K562 (cell line): ENCODE data around the gene CDC42SE2. TPM values are rescaled to one million over a fixed set of nuclear protein-coding genes. Genes with fewer than 3 reads are reported as not detected.

Experiments used
- ATAC-seq: fragments of 200-7000 bp; cut with Tn5 transposase; 3 replicates; pipeline ENCODE4 v1.9.1; 2020; ENCODE audit warnings: moderate library complexity
- BruUV-seq: library from RNA; stranded (reverse); fragments of 400-500 nt; replicated peaks from 2 replicates; lab custom pipeline; 2021; lab: Mats Ljungman, UMichigan
- CTCF ChIA-PET: fragments of 300-600 bp; formaldehyde crosslinking; extraction: SDS; loops from one replicate; lab custom pipeline; 2021; ENCODE audit warnings: low intra/inter-chr PET ratio; lab: Yijun Ruan, JAX
- POLR2A ChIA-PET: fragments of 300-600, 350-650 bp; sonication (Branson Sonifier 250); formaldehyde crosslinking; extraction: SDS; loops from one replicate; lab custom pipeline; 2021; ENCODE audit warnings: antibody characterized with exemption, inconsistent platforms; lab: Yijun Ruan, JAX
- DNase-seq, 4 experiments: peaks; one replicate each; pipeline versions ENCODE4 v3.0.0 to v3.0.0-alpha.2; 2011 to 2018; ENCODE audit warnings: low spot score in 3 of 4, mixed read lengths in 3 of 4; ENCODE audit errors: extremely low read depth in 1 of 4
- FAIRE-seq: peaks from 2 replicates; lab custom pipeline; 2011; peaks lifted over from hg19 to GRCh38; lab: Jason Lieb, UNC
- H2AFZ ChIP-seq: 2 replicates; pipeline ENCODE4 v1.6.0; 2011; ENCODE audit warnings: low read depth, low read length, control low read depth, inconsistent platforms
- H3K27ac ChIP-seq: fragments of 200-600 bp; 3 replicates; pipeline ENCODE4 v1.8.0; 2011; ENCODE audit warnings: low read depth, mild to moderate bottlenecking, control low read depth, inconsistent platforms, low read length, moderate library complexity, mixed read lengths; ENCODE audit errors: extremely low read depth
- H3K27me3 ChIP-seq, 2 experiments: fragments of 300-600 bp in 1 of 2; 2 replicates in 1 of 2; 3 replicates in 1 of 2; pipeline versions ENCODE4 v1.6.0 to v1.8.0; 2011; ENCODE audit warnings: inconsistent platforms in 2 of 2, low read length in 2 of 2, mild to moderate bottlenecking in 1 of 2, mixed read lengths in 1 of 2, moderate library complexity in 1 of 2; ENCODE audit not compliant: control insufficient read depth in 2 of 2, insufficient read depth in 2 of 2
- H3K36me3 ChIP-seq: fragments of 300-600 bp; 3 replicates; pipeline ENCODE4 v1.8.0; 2011; ENCODE audit warnings: mild to moderate bottlenecking, low read length, inconsistent platforms; ENCODE audit not compliant: control insufficient read depth, insufficient read depth
- H3K4me1 ChIP-seq, 2 experiments: fragments of 200-600 bp in 1 of 2; replicated peaks in 1 of 2; 2 replicates in 1 of 2; 3 replicates in 1 of 2; pipeline versions ENCODE4 v1.5.1 to v1.8.0; 2011; ENCODE audit warnings: inconsistent platforms in 2 of 2, low read length in 2 of 2, mild to moderate bottlenecking in 1 of 2, mixed read lengths in 1 of 2, moderate library complexity in 1 of 2; ENCODE audit not compliant: control insufficient read depth in 2 of 2, insufficient read depth in 2 of 2
- H3K4me2 ChIP-seq: 2 replicates; pipeline ENCODE4 v1.6.1; 2011; ENCODE audit warnings: low read length, control low read depth, inconsistent platforms, mixed read lengths; ENCODE audit not compliant: insufficient read depth
- H3K4me3 ChIP-seq: fragments of 200-600 bp; sonication (generic), shearing (Covaris generic); 2 replicates; pipeline ENCODE4 v1.5.1; 2016; ENCODE audit warnings: control low read depth, inconsistent platforms
- H3K79me2 ChIP-seq: fragments of 200-600 bp; 3 replicates; pipeline ENCODE4 v1.8.0; 2011; ENCODE audit warnings: low read length, inconsistent platforms; ENCODE audit not compliant: control insufficient read depth, insufficient read depth
- H3K9ac ChIP-seq, 2 experiments: 2 replicates each; pipeline versions ENCODE4 v1.6.0 to v1.6.1; 2011; ENCODE audit warnings: low read depth in 2 of 2, low read length in 2 of 2, control low read depth in 1 of 2, inconsistent platforms in 1 of 2, mild to moderate bottlenecking in 1 of 2, mixed read lengths in 1 of 2; ENCODE audit not compliant: insufficient read depth in 1 of 2
- H3K9me1 ChIP-seq: one replicate; pipeline ENCODE4 v1.6.0; 2011; ENCODE audit warnings: inconsistent platforms, mild to moderate bottlenecking, low read length, moderate library complexity; ENCODE audit not compliant: control insufficient read depth, insufficient read depth
- H3K9me3 ChIP-seq: replicated peaks from 2 replicates; pipeline ENCODE4 v1.5.1; 2011; ENCODE audit warnings: low read depth, low read length, inconsistent platforms; ENCODE audit not compliant: control insufficient read depth, insufficient read depth
- H4K20me1 ChIP-seq: replicated peaks from 2 replicates; pipeline ENCODE4 v1.6.1; 2011; ENCODE audit warnings: low read length, inconsistent platforms, mixed read lengths; ENCODE audit not compliant: control insufficient read depth, insufficient read depth
- CLOCK ChIP-seq: fragments of 250-450 bp; sonication (Bioruptor Pico); IDR thresholded peaks from 2 replicates; pipeline ENCODE4 v1.4.0; 2020; ENCODE audit warnings: mild to moderate bottlenecking, moderate library complexity, borderline replicate concordance
- DNMT1 ChIP-seq: fragments of 450-650 bp; IDR thresholded peaks from 2 replicates; pipeline ENCODE4 v1.6.1; 2016; ENCODE audit warnings: antibody characterized with exemption, mild to moderate bottlenecking
- JUNB ChIP-seq: fragments of 450-650 bp; formaldehyde crosslinking; conservative IDR thresholded peaks from 2 replicates; pipeline ENCODE4 v1.4.0; 2020; ENCODE audit warnings: mild to moderate bottlenecking
- KDM1A ChIP-seq, 2 experiments: fragments of 450-650 bp; IDR thresholded peaks; 2 replicates each; pipeline ENCODE4 v1.6.1; 2016; ENCODE audit warnings: mild to moderate bottlenecking in 2 of 2
- PCBP1 ChIP-seq: fragments of 200-400 bp; formaldehyde crosslinking; IDR thresholded peaks from 2 replicates; pipeline ENCODE4 v1.6.1; 2018; ENCODE audit warnings: mild to moderate bottlenecking, low read depth, low read length; ENCODE audit not compliant: poor library complexity, severe bottlenecking
- WGBS: fragments of 100-300 bp; shearing (Covaris generic); methylation state at CpG from one replicate; pipeline ENCODE4 v1.1.6; 2016; ENCODE audit warnings: low coverage, mixed read lengths; ENCODE audit not compliant: insufficient coverage; ENCODE audit errors: missing lambda C conversion rate; 5-methylcytosine and 5-hydroxymethylcytosine counted together
- in situ Hi-C: fragments of 300-500 bp; cut with MboI; formaldehyde crosslinking; loops from 4 replicates; pipeline ENCODE4 v1.15.0; 2018; ENCODE audit warnings: inconsistent platforms, mixed read lengths
- intact Hi-C: fragments of 100-400 bp; cut with micrococcal nuclease; formaldehyde crosslinking; loops from 2 replicates; pipeline ENCODE4 v1.14.2; 2022
- polyA plus RNA-seq, 8 experiments: library from polyadenylated mRNA; depleted of rRNA in 4 of 8; stranded (reverse) in 5 of 8; unstranded in 3 of 8; fragments of >200 nt; fragmentation: Nextera tagmentation in 2 of 8; fragmentation: Illumina TruSeq in 1 of 8; extraction: Ambion mirVana in 2 of 8; extraction: Trizol in 1 of 8; gene quantifications; 2 replicates each; pipeline versions ENCODE4 v1.2.1 to v1.2.3, GENCODE V29; 2011 to 2014; ENCODE audit warnings: inconsistent platforms in 1 of 8, missing spikeins in 1 of 8
- total RNA-seq, 7 experiments: library from RNA; depleted of rRNA in 6 of 7; stranded (reverse); fragments of >200 nt in 6 of 7; fragmentation: Illumina TruSeq in 2 of 7; extraction: Trizol in 2 of 7; gene quantifications; 2 replicates each; pipeline versions ENCODE4 v1.2.1 to v1.2.3, GENCODE V29; 2011 to 2021; ENCODE audit warnings: low replicate concordance in 1 of 7

CDC42SE2 gene
- total and polyA plus RNA-seq, 9 of the 15 experiments (the other 6 are each of a cell fraction or from before 2014, with no cell fraction given), result 24.8 to 44.3 (median 32.7) TPM

- in situ Hi-C loops (no loop called here), intact Hi-C loops (no loop called here)
- WGBS, result 13% methylated on average over 6 of the region's 6 CpGs
Measured at GRCh38 chr5:131224387-131225201, 39.3 kb upstream of the CDC42SE2 start.

GRCh38 chr5:131225282-131225974 is 38.4 kb upstream of the CDC42SE2 start:
- in situ Hi-C loops, result no loop called here
- Histone ChIP-seq H3K27ac (no peak overlapping the region), H3K4me2 (no peak overlapping the region), H3K9me1 (no peaks in the 10 kb centered on the region), H3K27me3 (peaks cover 0 to 5% of the 10 kb centered on the region in 2 experiments; a peak in 1 of 5 replicates), H3K79me2 (no peaks in the 10 kb centered on the region), H4K20me1 (no peaks in the 10 kb centered on the region), H3K4me3 (no peak overlapping the region), H3K9ac (no peak overlapping the region), H2AFZ (no peak overlapping the region), H3K9me3 (no peaks in the 10 kb centered on the region), H3K4me1 (0 out of 5 replicates have a peak, but pooled peaks cover 0 to 4% of the 10 kb centered on the region in 2 experiments), H3K36me3 (no peaks in the 10 kb centered on the region)
- ATAC-seq (no peak), DNase-seq (no peak), FAIRE-seq (no peak)
- POLR2A ChIA-PET, result interaction anchor here (0.6 kb wide), 1 partner anchor 22 kb away, joined by 3 read pairs; no protein-coding TSS in a partner anchor
- no TSS peak for BruUV-seq
- CTCF ChIA-PET, result no interaction called here
- 33% methylated on average over 4 of the region's 4 CpGs for WGBS
- TF ChIP-seq KDM1A (IDR thresholded peaks at IDR 0.05), result peak; percentile 73 to 77
- no peak for TF ChIP-seq CLOCK (CRISPR knock-in tag)
- intact Hi-C loops, result no loop called here

More at GRCh38 chr5:131224387-131225201, 39.3 kb upstream of the CDC42SE2 start:
- Histone ChIP-seq H3K27me3 (peaks cover 0 to 5% of the 10 kb centered on the region in 2 experiments; a peak in 1 of 5 replicates), H2AFZ (0 out of 2 replicates have a peak overlapping the region, but pooled peaks have one; percentile 32), H3K79me2 (no peaks in the 10 kb centered on the region), H3K9me3 (no peaks in the 10 kb centered on the region), H3K4me2 (no peak overlapping the region), H3K4me3 (no peak overlapping the region), H3K27ac (no peak overlapping the region), H3K36me3 (no peaks in the 10 kb centered on the region), H4K20me1 (no peaks in the 10 kb centered on the region), H3K9me1 (no peaks in the 10 kb centered on the region), H3K9ac (peak overlapping the region in 1 of 2 experiments; percentile 63; a peak in 2 of 4 replicates), H3K4me1 (0 out of 5 replicates have a peak, but pooled peaks cover 0 to 4% of the 10 kb centered on the region in 2 experiments)
- FAIRE-seq, result no peak
- ChIA-PET CTCF (no interaction called here), POLR2A (interaction anchor here (1.0 kb wide), 1 partner anchor 15 kb away, joined by 3 read pairs; no protein-coding TSS in a partner anchor)
- peak; percentile 39 for ATAC-seq
- no TSS peak for BruUV-seq
- TF ChIP-seq JUNB, result no peak
- no peak for TF ChIP-seq PCBP1
- TF ChIP-seq DNMT1, result no peak
- no peak for DNase-seq
